Activated T-helper 1 cell treated with anti-CD3 and anti-CD28 coated beads, Interleukin-12 subunit alpha, Interleukin-12 subunit beta, Interleukin-2, Interleukin-4 antibody, amounts not matched to agents 30 ng/mL and 10 ng/mL and 1 ng/mL, durations not matched to agents 14 hours and 24 hours and 36 hours (primary cell): ENCODE results near the gene MAP3K12. TPM values are rescaled to one million over a fixed set of nuclear protein-coding genes. Genes with fewer than 3 reads are reported as not detected.
A peak's percentile ranks its signal among the peaks of the same experiment; 100 is the strongest.

Experiments
- DNase-seq: peaks from one replicate; pipeline ENCODE4 v3.0.0; 2021; ENCODE audit warnings: low spot score
- H3K27ac Mint-ChIP-seq: one replicate; pipeline ENCODE4 v1.8.0; 2021; ENCODE audit warnings: mild to moderate bottlenecking, mixed read lengths
- H3K27me3 Mint-ChIP-seq: one replicate; pipeline ENCODE4 v1.8.0; 2022; ENCODE audit warnings: mild to moderate bottlenecking, moderate library complexity, mixed read lengths; ENCODE audit not compliant: insufficient read depth
- H3K36me3 Mint-ChIP-seq: one replicate; pipeline ENCODE4 v1.8.0; 2021; ENCODE audit warnings: low read depth, mixed read lengths
- H3K4me1 Mint-ChIP-seq: one replicate; pipeline ENCODE4 v1.8.0; 2021; ENCODE audit warnings: low read depth, mixed read lengths
- H3K4me3 Mint-ChIP-seq: one replicate; pipeline ENCODE4 v1.8.0; 2021; ENCODE audit warnings: mild to moderate bottlenecking, moderate library complexity, mixed read lengths
- H3K9me3 Mint-ChIP-seq: one replicate; pipeline ENCODE4 v1.8.0; 2021; ENCODE audit warnings: mixed read lengths
- intact Hi-C: fragments of 100-400 bp; cut with micrococcal nuclease; formaldehyde crosslinking; loops from one replicate; pipeline ENCODE4 v1.15.1; 2024
- total RNA-seq: library from RNA; stranded (reverse); gene quantifications from 2 replicates; pipeline ENCODE4 v1.2.3, GENCODE V29; 2022

Gene MAP3K12
- total RNA-seq, 1 donor from 2014 or later: 15.7 TPM

GRCh38 chr12:53495903-53496751 lies 3.1 kb downstream of the MAP3K12 start:
- DNase-seq: no peak
- Mint-ChIP-seq H3K36me3 (peaks cover 8% of the 10 kb centered on the region), H3K27me3 (peaks cover 2% of the 10 kb centered on the region), H3K4me3 (no peak overlapping the region), H3K4me1 (peaks cover 53% of the 10 kb centered on the region), H3K27ac (no peak overlapping the region), H3K9me3 (no peaks in the 10 kb centered on the region)
- intact Hi-C loops: no loop called here

- Mint-ChIP-seq H3K4me3 (peak overlapping the region; percentile 86), H3K27ac (peak overlapping the region; percentile 41), H3K9me3 (no peaks in the 10 kb centered on the region), H3K4me1 (peaks cover 44% of the 10 kb centered on the region), H3K27me3 (no peaks in the 10 kb centered on the region), H3K36me3 (peaks cover 8% of the 10 kb centered on the region)
- DNase-seq: no peak
- intact Hi-C loops: loop anchor here (1.0 to 2.0 kb wide), 5 partner anchors 8 to 133 kb away; partner anchors contain the start of genes ATF7, PCBP2, SP1 and TARBP2
Measured at GRCh38 chr12:53493610-53494391, 5.5 kb downstream of the MAP3K12 start.

GRCh38 chr12:53492830-53493609 lies 6.2 kb downstream of the MAP3K12 start:
- H3K4me1 Mint-ChIP-seq: peaks cover 37% of the 10 kb centered on the region
- no peaks in the 10 kb centered on the region for H3K27me3 Mint-ChIP-seq
- H3K4me3 Mint-ChIP-seq: peak overlapping the region; percentile 86
- H3K9me3 Mint-ChIP-seq: no peaks in the 10 kb centered on the region
- peaks cover 7% of the 10 kb centered on the region for H3K36me3 Mint-ChIP-seq
- peak overlapping the region; percentile 41 for H3K27ac Mint-ChIP-seq
- intact Hi-C loops: loop anchor here (1.0 to 2.0 kb wide), 5 partner anchors 8 to 134 kb away; partner anchors contain the start of genes ATF7, PCBP2, SP1 and TARBP2
- peak; percentile 86 for DNase-seq

- intact Hi-C loops: loop anchor here (2.0 kb wide), 4 partner anchors 15 to 135 kb away; partner anchors contain the start of genes ATF7, PCBP2 and SP1
- no peaks in the 10 kb centered on the region for H3K9me3 Mint-ChIP-seq
- H3K36me3 Mint-ChIP-seq: peaks cover 8% of the 10 kb centered on the region
- DNase-seq: no peak
- no peaks in the 10 kb centered on the region for H3K27me3 Mint-ChIP-seq
- peaks cover 28% of the 10 kb centered on the region for H3K4me1 Mint-ChIP-seq
- peak overlapping the region; percentile 69 for H3K27ac Mint-ChIP-seq
- H3K4me3 Mint-ChIP-seq: peak overlapping the region; percentile 68
Measured at GRCh38 chr12:53492188-53492587, 7.1 kb downstream of the MAP3K12 start.

- no peak for DNase-seq
- Mint-ChIP-seq H3K9me3 (no peaks in the 10 kb centered on the region), H3K27me3 (no peaks in the 10 kb centered on the region), H3K4me1 (peaks cover 20% of the 10 kb centered on the region), H3K36me3 (peaks cover 14% of the 10 kb centered on the region), H3K4me3 (no peak overlapping the region), H3K27ac (no peak overlapping the region)
- intact Hi-C loops: no loop called here
Measured at GRCh38 chr12:53489242-53489864, 9.9 kb downstream of the MAP3K12 start.

DNA sequence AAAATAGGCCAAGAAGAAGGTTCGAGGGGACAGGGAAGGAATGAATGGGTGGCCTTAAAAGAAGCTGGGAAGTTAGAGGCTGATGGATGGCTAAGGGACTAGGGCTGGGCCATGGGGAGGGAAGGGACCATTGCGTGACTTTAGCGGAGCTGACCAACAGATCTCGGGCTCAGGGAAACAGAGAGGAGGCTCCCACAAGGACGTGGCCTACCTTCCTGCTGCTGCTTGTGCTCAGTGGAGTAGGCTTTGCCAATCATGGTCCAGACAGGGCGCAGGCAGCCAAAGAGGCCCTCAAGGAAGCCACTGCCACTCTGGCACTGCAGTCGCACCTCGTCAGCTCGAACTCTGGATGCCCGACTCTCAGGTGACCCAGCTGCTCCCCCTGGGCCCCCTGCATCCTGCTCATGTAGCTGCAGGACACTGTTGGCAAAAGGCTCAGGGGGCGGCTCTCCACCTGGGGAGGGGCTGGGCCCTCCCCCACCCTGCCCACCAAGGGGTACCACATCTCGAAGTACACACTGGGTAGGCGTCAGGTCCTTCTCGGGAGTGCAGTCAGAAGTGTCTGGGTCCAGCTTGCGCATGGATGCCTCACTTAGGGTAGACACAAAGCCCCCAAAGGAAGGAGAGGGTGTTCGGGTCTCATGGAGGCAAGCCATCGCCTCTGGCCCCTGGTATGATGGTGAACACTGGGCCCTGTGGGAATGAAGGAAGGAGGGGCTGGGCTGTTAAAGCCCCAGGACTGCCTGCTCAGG lies 12.3 kb downstream of the MAP3K12 start:
- intact Hi-C loops: no loop called here
- Mint-ChIP-seq H3K27me3 (no peaks in the 10 kb centered on the region), H3K4me3 (no peak overlapping the region), H3K9me3 (no peaks in the 10 kb centered on the region), H3K27ac (no peak overlapping the region), H3K36me3 (peaks cover 29% of the 10 kb centered on the region), H3K4me1 (no peaks in the 10 kb centered on the region)
- no peak for DNase-seq

DNA sequence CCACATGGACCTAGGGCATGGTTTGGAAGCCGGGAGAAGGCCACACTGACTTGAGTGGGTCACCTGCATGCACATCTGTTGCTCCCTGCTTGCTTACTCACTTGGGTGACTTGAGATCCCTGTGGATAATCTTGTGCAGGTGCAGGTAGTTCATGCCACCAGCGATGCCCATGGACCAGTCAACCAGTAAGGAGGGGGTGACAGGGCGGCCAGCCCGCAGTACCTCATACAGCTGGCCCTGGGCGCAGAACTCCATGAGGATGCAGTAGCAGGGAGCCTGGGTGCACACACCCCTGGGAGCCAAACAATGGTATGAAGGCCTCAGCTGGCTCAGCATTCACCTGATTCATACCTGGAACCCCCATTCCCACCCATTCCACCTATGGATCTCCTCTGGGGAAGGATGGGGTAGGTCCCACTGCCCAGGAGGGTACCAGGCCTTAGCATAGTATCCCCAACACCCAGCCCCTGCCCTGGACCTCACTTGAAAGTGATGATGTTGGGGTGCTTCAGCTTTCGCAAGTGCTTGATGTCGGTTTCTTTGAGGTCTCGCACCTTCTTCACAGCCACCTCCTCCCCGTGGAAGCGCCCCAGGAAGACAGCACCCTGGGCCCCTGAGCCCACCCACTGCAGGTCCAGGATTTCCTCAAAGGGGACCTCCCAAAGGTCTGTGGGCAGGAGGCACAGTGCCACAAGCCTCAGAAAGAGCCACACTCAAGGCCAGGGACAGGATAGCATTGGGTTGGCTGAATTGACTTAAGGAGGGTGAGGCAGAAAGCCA lies 13.1 kb downstream of the MAP3K12 start:
- no peaks in the 10 kb centered on the region for H3K9me3 Mint-ChIP-seq
- no peaks in the 10 kb centered on the region for H3K4me1 Mint-ChIP-seq
- peaks cover 34% of the 10 kb centered on the region for H3K36me3 Mint-ChIP-seq
- no peak for DNase-seq
- no peak overlapping the region for H3K4me3 Mint-ChIP-seq
- no peaks in the 10 kb centered on the region for H3K27me3 Mint-ChIP-seq
- no peak overlapping the region for H3K27ac Mint-ChIP-seq
- intact Hi-C loops: no loop called here

- intact Hi-C loops: no loop called here
- no peak for DNase-seq
- Mint-ChIP-seq H3K36me3 (peaks cover 36% of the 10 kb centered on the region), H3K9me3 (no peaks in the 10 kb centered on the region), H3K4me3 (no peak overlapping the region), H3K27ac (peak overlapping the region; percentile 55), H3K4me1 (no peaks in the 10 kb centered on the region), H3K27me3 (no peaks in the 10 kb centered on the region)
Measured at GRCh38 chr12:53484686-53485575, 14.3 kb downstream of the MAP3K12 start.

DNA sequence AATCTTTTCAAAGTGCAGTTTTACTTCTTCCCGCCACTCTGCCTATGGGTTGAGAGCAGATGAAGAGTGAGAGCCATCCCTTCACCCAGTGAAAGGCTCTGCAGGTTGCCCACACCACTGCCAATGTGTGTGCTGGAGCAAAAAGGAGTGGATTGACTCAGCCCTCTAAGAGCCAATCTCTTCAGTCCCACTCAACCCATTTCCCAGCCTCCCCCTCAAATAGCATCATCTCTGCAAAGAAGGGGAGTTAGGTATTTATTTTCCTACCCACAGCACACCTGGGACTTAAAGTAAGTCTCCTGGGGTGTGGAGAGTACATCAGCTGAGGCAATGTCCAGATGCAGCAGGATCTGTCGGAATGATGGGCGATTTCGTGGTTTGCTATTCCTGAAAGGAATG lies 15.3 kb downstream of the MAP3K12 start:
- H3K27ac Mint-ChIP-seq: no peak overlapping the region
- intact Hi-C loops: no loop called here
- no peaks in the 10 kb centered on the region for H3K9me3 Mint-ChIP-seq
- no peaks in the 10 kb centered on the region for H3K4me1 Mint-ChIP-seq
- H3K36me3 Mint-ChIP-seq: peaks cover 45% of the 10 kb centered on the region
- H3K4me3 Mint-ChIP-seq: no peak overlapping the region
- H3K27me3 Mint-ChIP-seq: no peaks in the 10 kb centered on the region
- DNase-seq: no peak

DNA sequence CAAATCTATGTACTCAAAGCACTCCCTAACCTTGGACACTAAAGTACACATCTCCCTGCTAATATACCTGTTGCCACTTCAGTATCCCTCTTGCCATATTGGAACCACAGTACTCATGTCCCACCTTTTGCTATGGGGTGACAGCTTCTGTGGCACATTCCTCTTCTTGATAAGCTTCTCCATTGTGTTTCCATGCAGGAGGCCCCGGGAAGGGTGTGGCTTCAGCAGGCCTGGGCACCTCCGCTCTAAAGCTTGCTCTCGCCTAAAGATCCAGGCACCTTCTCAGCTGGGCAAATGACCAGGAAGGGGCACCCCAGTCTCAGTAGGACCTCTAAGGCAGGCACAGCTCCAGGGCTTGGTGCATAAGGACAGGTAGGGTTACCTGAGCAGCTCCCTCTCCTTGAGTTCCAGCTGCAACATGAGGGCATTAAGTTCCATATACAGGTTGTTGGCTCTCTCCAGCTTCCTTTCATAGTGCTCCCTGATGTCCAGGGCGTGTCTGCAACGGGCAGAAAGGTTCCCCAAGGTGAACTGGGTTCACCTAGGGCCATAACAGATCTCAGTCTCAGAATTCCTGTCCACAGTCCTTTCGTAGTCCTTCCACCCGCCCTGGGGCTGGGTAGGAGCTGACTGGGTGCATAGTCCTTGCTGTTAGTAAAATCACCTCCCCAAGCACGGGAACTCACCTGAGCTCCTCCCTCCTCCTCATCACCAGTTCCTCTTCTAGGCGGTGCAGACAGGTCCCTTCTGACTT lies 15.9 kb downstream of the MAP3K12 start:
- no peaks in the 10 kb centered on the region for H3K27me3 Mint-ChIP-seq
- DNase-seq: no peak
- H3K9me3 Mint-ChIP-seq: no peaks in the 10 kb centered on the region
- no peak overlapping the region for H3K27ac Mint-ChIP-seq
- intact Hi-C loops: no loop called here
- peaks cover 51% of the 10 kb centered on the region for H3K36me3 Mint-ChIP-seq
- no peak overlapping the region for H3K4me3 Mint-ChIP-seq
- no peaks in the 10 kb centered on the region for H3K4me1 Mint-ChIP-seq
